GM18861 (cell line): Measurements from ENCODE around the gene TTR.

Experiments used
- ATAC-seq: cut with Tn5 transposase; IDR thresholded peaks from one replicate; pipeline ENCODE4 v1.9.1; 2021; ENCODE audit not compliant: unreplicated experiment

TTR gene

DNA sequence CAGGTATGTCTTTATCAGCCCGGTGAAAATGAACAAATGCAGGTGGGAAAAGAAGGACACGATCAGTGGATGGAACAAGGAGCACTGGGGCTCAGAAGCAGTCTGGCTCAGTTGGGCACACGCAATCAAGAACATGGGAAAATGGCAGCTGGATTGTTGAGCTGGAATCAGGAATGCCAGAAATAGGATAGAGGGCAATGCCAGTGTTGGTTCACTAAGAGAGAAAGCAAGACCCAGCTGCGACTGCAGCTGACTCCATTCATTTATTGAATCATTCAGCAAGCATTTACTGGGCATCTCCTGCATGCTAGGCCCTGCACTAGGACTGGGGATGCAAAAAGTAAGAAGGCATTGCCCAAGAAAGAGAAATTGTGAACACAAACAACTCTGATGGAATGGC lies 13.6 kb upstream of the TTR start:
- ATAC-seq = no peak

GRCh38 chr18:31579375-31579774 lies 12.3 kb upstream of the TTR start:
- no peak for ATAC-seq

DNA sequence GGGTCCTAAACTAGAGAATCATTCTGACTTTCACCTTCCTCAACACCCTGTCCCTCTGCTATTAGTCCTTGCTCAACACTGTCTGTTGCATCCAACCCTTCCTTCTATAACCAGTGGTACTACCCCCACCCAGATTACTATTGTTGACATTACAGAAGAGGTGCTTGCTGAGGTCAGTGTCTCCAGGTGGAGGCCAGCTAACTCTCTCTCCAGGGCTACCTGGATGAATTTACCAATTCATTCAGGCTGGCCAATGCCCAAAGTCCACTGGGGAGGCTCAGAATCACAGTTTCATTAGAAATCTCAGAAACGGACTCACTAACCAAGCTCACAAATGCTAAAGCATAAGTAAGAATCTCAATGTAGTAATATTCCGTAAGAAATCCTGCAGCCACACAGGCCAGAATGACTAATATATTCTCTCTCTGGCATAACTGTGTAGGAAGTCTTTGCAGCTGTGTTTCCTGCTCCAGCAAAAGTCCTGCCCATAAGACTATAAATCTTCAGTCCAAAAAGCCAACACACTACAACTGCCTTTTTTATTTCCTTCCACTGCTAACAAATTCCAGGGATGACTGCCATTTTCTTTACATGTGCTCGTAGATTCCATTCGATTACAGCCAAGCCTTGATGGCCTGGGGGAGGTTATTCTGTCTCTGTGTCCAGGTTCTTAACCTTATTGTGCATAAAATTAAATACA lies 10.0 kb upstream of the TTR start:
- ATAC-seq = no peak

DNA sequence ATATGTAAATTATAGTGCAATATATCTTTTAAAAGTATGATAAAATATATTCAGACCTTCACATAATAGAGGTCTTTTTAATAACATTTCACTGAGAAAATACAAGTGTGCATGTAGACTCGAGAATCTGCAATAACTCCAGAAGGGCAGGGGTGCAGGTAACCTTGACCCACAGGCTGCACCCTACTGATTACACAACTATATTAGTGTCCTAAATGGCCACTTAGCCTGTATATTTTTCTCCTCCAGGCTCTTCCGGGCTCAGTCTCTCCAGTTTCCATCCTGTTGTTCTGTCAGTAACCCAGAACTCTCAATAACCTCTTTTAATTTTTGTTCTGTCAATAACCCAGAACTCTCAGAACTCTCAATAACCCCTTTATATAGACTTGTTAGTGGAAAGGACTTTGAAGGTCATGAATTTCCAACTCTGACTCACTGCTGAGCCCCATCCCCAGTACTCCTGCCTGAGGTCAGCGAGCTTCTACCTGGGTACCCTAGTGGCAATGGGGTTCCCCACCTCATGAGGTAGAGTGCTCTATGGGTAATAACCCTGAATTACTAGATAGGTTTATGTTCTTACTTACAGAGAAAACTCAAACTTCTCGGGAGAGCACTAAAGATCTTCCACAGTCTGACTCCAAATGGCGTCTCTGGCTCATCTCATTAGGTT lies 8.4 kb upstream of the TTR start:
- ATAC-seq = no peak

GRCh38 chr18:31585991-31586390 lies 5.7 kb upstream of the TTR start:
- ATAC-seq = no peak

DNA sequence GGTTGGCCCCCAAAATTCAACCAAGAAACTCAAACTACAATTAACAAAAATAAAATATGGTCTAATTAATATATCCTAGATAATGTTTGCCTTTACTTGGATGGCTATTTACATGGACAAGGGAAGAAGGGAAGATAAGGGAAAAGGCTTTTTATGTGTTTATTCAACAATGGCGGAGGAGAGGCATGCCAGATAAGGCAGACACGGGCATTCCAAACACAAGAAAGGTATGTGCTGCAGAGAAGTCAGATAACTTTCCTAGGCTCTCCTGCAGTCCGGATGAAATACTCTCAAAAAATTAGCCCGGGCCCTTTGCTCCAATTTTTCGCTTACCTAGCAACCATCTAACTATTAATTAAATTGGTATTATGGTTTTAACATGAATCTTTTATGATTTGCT lies 5.1 kb upstream of the TTR start:
- ATAC-seq = no peak

- no peak for ATAC-seq
These were observed 4.1 kb upstream of the TTR start for GRCh38 chr18:31587529-31587928.

- no peak for ATAC-seq
These were observed 1.1 kb upstream of the TTR start for GRCh38 chr18:31590570-31590969.

GRCh38 chr18:31591113-31591512 lies 564 bp upstream of the TTR start:
- ATAC-seq = no peak

DNA sequence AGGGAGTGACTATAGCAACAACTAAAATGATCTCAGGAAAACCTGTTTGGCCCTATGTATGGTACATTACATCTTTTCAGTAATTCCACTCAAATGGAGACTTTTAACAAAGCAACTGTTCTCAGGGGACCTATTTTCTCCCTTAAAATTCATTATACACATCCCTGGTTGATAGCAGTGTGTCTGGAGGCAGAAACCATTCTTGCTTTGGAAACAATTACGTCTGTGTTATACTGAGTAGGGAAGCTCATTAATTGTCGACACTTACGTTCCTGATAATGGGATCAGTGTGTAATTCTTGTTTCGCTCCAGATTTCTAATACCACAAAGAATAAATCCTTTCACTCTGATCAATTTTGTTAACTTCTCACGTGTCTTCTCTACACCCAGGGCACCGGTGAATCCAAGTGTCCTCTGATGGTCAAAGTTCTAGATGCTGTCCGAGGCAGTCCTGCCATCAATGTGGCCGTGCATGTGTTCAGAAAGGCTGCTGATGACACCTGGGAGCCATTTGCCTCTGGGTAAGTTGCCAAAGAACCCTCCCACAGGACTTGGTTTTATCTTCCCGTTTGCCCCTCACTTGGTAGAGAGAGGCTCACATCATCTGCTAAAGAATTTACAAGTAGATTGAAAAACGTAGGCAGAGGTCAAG lies 955 bp downstream of the TTR start:
- ATAC-seq = no peak

DNA sequence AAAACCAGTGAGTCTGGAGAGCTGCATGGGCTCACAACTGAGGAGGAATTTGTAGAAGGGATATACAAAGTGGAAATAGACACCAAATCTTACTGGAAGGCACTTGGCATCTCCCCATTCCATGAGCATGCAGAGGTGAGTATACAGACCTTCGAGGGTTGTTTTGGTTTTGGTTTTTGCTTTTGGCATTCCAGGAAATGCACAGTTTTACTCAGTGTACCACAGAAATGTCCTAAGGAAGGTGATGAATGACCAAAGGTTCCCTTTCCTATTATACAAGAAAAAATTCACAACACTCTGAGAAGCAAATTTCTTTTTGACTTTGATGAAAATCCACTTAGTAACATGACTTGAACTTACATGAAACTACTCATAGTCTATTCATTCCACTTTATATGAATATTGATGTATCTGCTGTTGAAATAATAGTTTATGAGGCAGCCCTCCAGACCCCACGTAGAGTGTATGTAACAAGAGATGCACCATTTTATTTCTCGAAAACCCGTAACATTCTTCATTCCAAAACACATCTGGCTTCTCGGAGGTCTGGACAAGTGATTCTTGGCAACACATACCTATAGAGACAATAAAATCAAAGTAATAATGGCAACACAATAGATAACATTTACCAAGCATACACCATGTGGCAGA lies 3.6 kb downstream of the TTR start:
- ATAC-seq = no peak

GRCh38 chr18:31596081-31596872 lies 4.6 kb downstream of the TTR start:
- no peak for ATAC-seq

GRCh38 chr18:31598021-31598805 lies 6.5 kb downstream of the TTR start:
- ATAC-seq = no peak

GRCh38 chr18:31603315-31603714 lies 11.6 kb downstream of the TTR start:
- ATAC-seq = no peak

DNA sequence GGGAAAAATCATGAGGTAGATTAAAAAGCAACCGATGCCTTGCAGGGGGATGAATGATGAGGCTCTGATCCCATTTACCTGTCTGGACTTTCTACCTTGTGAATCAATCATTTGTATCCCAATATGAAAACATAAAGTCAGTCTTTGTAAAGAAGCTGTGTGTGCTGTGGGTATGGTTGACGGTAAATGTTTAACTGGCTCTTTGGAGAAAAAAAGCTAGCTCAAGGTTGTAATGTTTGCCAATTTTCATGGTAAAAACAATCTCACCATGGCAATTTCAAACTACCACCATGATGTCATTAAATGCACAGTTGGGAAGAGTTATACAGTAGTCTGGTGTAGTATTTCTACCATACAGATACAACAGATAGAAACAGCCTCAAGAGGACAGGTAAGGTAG lies 14.6 kb downstream of the TTR start:
- no peak for ATAC-seq

GRCh38 chr18:31607384-31607783 lies 15.7 kb downstream of the TTR start:
- no peak for ATAC-seq

DNA sequence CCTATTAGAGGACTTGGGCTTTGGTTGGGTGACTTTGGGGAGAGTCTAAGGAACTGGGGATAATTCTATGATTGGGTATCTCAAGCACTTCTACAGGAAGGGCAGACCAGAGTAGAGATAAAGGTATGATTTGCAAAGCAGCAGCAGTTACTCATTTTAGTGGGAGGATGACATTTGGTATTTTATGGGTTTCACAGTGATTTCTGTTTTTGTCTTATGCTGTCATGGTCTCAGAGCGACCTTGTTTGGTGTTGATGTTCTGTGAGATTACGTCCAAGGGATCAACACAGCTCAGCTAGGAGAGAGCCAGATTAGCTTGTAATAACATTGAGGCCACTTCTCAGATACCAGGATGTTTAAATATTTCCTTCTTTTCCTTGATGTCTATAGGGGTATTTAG lies 18.2 kb downstream of the TTR start:
- no peak for ATAC-seq

DNA sequence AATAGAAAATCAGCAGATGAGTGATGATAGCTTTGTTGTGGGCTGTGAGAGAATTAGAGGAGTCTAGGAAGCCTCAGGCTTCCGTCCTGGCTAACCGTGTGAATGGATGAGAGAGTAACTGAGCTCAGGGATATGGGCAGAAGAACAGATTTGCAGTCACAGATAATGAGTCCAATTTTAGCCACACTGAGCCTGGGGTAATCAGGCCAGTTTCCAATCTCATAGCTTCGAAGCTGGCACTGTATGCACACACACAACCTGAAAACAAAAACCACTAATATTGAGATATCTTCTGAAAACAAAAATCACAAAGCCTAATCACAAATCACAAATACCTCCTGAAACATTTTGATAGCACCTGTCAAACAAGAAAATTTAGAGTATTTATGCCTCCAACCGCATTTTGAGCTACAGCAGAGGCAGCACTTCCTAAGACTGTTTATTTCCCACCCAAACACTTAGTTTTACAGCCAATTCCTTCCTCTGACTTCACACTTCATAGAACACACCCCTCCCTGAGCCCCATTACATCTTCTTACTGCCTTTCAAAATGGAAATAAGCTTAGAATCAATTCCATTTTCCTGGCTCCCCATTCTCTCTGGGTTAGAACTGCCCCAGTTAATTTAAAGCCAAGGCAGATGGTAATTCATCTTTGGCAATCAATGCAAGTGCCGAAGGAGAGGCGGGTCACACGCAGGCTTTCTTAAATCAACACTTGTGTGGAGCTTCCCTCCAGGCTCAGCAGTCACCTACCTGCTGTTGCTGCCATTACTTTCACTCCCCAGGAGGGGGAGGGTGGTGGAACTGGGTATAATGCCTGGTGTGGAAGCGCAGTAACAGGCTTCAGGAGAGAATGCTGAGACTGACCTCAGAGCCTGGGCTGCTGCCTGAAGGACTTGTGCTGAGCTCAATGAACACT lies 18.9 kb downstream of the TTR start:
- no peak for ATAC-seq

DNA sequence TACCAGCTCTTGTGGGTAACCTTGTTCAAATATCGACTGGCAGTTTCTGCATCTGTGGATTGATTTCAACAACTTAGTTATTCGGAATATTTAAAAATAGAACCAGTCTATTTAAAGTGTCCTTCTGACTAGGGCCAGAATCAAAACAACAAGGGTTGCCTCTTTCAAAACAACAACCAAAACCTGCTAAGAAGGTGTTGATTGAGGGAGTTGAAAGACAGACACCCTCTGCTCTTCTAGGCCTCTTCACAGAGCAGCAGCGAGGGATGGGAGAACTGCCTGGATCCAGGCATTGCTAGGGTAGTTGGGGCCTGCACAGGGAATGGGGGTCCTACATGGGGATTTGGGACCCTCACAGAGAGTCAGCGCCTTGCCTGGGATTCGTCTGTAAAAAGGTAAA lies 19.8 kb downstream of the TTR start:
- no peak for ATAC-seq
